AG04450 (cell line): Measurements from ENCODE around the gene RNF13. TPM values are rescaled to one million over a fixed set of nuclear protein-coding genes. Genes with fewer than 3 reads are reported as not detected.

Experiments
- CTCF ChIA-PET: fragments of 300-600, 350-600 bp; formaldehyde crosslinking; extraction: SDS; loops from one replicate; lab custom pipeline; 2022; ENCODE audit warnings: antibody characterized with exemption, inconsistent platforms; lab: Charles Lee
- POLR2A ChIA-PET: fragments of 350-600 bp; formaldehyde crosslinking; extraction: SDS; loops from one replicate; lab custom pipeline; 2021; ENCODE audit warnings: antibody characterized with exemption, inconsistent platforms; lab: Yijun Ruan, JAX
- DNase-seq: peaks from one replicate; pipeline ENCODE4 v3.0.0-alpha.2; 2011; ENCODE audit warnings: low read depth, low spot score
- H3K27ac ChIP-seq: one replicate; pipeline ENCODE4 v1.5.1; 2012; ENCODE audit warnings: low read depth, low read length, control low read depth
- H3K27me3 ChIP-seq: one replicate; pipeline ENCODE4 v1.6.0; 2012; ENCODE audit warnings: low read length; ENCODE audit not compliant: control insufficient read depth, insufficient read depth
- H3K4me3 ChIP-seq: 2 replicates; pipeline ENCODE4 v1.5.1; 2011; ENCODE audit warnings: mild to moderate bottlenecking, low read depth, low read length, control low read depth
- H3K9me3 ChIP-seq: 2 replicates; pipeline ENCODE4 v1.5.1; 2012; ENCODE audit warnings: low read length; ENCODE audit not compliant: control insufficient read depth, insufficient read depth
- polyA plus RNA-seq: library from polyadenylated mRNA; depleted of rRNA; stranded (reverse); fragments of >200 nt; gene quantifications from 2 replicates; pipeline ENCODE4 v1.2.3, GENCODE V29; 2011
- TF ChIP-seq, protein P1 (sequence below): IDR thresholded peaks from 2 replicates; pipeline ENCODE4 v1.5.1; 2011; ENCODE audit warnings: low read depth, low read length, control low read depth, inconsistent platforms

Gene RNF13
- polyA plus RNA-seq, 1 experiment = 46.3 TPM

DNA sequence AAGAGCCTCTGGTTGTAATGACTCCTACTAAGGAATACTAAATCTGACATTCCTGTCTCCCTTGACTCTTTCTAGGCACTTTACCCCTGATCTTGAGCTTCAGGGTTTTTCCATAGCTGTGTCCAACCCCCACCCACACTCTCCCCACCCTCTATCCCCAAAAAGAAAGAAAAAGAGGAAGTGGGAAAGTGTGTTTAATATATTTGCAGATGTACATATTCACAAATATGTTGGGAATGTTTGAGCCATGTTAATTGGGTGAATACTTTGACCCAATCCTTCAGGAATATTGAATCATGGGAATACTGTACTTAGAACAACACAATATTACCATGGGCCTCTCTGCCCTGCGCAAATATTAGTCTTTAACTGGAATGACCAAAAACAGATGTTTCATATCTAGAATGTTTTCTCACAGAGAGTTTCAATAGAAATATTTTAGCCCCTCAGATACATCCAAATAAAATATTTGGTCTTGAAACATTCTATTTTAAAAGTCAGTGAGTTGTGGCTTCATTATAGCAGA, 177.5 kb downstream of the RNF13 start:
- H3K4me3 ChIP-seq = no peak overlapping the region
- H3K9me3 ChIP-seq = peaks cover 8% of the 10 kb centered on the region; the same call in 1 of the 2 replicates
- TF ChIP-seq, protein P1, sequence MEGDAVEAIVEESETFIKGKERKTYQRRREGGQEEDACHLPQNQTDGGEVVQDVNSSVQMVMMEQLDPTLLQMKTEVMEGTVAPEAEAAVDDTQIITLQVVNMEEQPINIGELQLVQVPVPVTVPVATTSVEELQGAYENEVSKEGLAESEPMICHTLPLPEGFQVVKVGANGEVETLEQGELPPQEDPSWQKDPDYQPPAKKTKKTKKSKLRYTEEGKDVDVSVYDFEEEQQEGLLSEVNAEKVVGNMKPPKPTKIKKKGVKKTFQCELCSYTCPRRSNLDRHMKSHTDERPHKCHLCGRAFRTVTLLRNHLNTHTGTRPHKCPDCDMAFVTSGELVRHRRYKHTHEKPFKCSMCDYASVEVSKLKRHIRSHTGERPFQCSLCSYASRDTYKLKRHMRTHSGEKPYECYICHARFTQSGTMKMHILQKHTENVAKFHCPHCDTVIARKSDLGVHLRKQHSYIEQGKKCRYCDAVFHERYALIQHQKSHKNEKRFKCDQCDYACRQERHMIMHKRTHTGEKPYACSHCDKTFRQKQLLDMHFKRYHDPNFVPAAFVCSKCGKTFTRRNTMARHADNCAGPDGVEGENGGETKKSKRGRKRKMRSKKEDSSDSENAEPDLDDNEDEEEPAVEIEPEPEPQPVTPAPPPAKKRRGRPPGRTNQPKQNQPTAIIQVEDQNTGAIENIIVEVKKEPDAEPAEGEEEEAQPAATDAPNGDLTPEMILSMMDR = no peak
- POLR2A ChIA-PET = no interaction called here
- no peaks in the 10 kb centered on the region for H3K27me3 ChIP-seq
- no peak for DNase-seq
- no peak overlapping the region for H3K27ac ChIP-seq
- CTCF ChIA-PET = no interaction called here

DNA sequence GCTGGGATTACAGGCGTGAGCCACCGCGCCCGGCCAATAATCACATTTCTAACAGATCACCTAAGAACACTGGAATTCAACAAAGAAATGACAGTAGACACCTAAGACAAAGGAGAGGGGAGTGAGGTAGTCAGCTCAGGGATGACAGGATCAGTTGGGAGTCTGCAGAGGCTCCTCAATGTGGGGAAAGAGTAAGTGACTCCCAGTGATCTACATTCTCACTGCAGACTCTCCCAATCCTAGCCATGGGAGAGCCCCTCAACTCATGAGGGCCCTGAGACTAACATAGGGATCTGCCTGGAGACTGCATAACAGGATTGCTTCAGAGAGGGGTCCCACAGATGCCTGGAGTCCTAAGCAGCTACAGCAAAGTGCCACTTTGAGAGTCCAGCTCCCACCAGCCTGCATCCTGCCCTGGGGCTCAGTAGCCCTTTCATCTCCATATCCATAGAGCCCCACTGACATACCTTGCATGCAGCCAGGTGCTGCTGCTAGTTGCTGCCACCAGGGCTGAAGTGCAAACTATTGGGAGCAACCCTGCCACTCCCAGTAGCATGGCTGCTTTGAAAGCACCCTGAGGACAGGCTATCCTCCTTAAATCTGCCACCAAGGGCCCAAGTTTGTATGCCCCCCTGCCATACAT, 179.5 kb downstream of the RNF13 start:
- ChIA-PET CTCF (interaction anchor here (0.6 kb wide), 1 partner anchor 122 kb away, joined by 3 read pairs; no protein-coding TSS in a partner anchor), POLR2A (no interaction called here)
- Histone ChIP-seq H3K4me3 (no peak overlapping the region), H3K27ac (no peak overlapping the region), H3K27me3 (no peaks in the 10 kb centered on the region), H3K9me3 (peaks cover 8% of the 10 kb centered on the region; the same call in 1 of the 2 replicates)
- DNase-seq = no peak
- TF ChIP-seq, protein P1 = no peak

DNA sequence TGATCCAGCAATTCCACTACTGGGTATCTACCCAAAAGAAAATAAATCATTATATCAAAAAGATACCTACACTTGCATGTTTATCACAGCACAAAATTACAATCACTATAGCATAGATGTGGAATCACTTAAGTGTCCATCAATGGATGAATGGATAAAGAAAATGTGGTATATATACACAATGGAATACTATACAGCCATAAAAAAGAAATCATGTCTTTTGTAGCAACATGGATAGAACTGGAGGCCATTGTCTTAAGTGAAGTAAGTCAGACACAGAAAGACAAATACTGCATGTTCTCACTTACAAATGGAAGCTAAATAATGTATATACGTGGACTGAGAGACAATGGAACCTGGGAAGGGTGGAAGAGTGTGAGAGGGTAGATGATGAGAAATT, 185.9 kb downstream of the RNF13 start:
- Histone ChIP-seq H3K27ac (no peak overlapping the region), H3K9me3 (no peaks in the 10 kb centered on the region; the same call in 1 of the 2 replicates), H3K4me3 (no peak overlapping the region), H3K27me3 (no peaks in the 10 kb centered on the region)
- TF ChIP-seq, protein P1 = no peak
- no peak for DNase-seq
- POLR2A ChIA-PET = no interaction called here
- CTCF ChIA-PET = no interaction called here

DNA sequence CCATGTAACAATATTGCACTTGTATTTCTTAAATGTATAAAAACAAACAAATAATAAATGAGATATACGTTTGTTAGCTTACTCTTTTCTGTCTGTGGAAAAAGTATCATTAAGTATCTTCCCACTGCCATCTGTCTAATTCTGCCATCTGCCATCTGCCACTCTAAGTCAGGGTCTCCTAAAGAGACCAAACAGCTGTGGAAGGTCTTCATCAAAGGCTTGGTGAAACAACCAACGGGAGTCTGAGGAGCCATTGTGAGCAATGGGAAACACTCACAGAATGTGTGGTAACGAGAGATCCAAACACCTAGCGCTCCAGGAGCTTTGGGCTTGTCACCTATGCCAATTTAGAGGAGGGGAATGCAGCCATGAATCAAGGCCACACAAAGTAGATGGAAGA, 186.4 kb downstream of the RNF13 start:
- POLR2A ChIA-PET = no interaction called here
- TF ChIP-seq, protein P1 = no peak
- H3K4me3 ChIP-seq = no peak overlapping the region
- H3K27ac ChIP-seq = no peak overlapping the region
- CTCF ChIA-PET = no interaction called here
- DNase-seq = no peak
- no peaks in the 10 kb centered on the region for H3K27me3 ChIP-seq
- H3K9me3 ChIP-seq = no peaks in the 10 kb centered on the region; the same call in 1 of the 2 replicates

DNA sequence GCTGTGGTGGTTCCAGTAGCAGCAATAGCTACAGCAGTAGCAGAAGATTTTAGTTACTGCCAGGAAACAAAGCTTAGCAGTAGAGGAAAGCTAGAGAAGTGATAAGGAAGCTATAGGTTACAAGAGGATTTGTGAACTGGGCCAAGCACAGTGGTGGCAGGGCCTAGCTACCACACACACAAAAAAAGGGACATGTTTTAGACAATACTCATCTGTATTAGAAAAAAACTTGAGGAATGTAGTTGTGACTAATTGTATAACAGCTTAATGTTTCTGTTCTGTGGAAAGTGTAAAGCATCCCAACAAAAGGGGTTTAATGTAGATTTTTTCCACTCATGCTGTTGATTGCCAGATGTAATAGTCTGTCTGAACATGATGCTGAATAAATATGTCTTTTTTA, 187.6 kb downstream of the RNF13 start:
- Histone ChIP-seq H3K27ac (no peak overlapping the region), H3K27me3 (no peaks in the 10 kb centered on the region), H3K4me3 (no peak overlapping the region), H3K9me3 (no peaks in the 10 kb centered on the region)
- DNase-seq = no peak
- POLR2A ChIA-PET = no interaction called here
- CTCF ChIA-PET = interaction anchor here (0.5 kb wide), 1 partner anchor 225 kb away, joined by 3 read pairs; no protein-coding TSS in a partner anchor
- TF ChIP-seq, protein P1 = no peak
